ENCODE measurements around the gene RXFP4. TPM values are rescaled to one million over a fixed set of nuclear protein-coding genes. Genes with fewer than 3 reads are reported as not detected.

Gene RXFP4
- total and polyA plus RNA-seq, 2 of the 13 experiments (the other 11 are each of a cell fraction or from before 2014, with no cell fraction given) = 0.38 to 1.4 TPM

- WGBS (ENCODE audit: low lambda C conversion rate) = 97% methylated on average over 19 of the region's 27 CpGs
- H3K27ac ChIP-seq (ENCODE audit: extremely low read length, insufficient read depth, low read length) = no peak overlapping the region
- in situ Hi-C loops (cut with HindIII; ENCODE audit: extremely low pct_ligation_motif_present, low pct_unique_long_range_greater_than_20kb) (no loop called here), intact Hi-C loops (cut with micrococcal nuclease; ENCODE audit: unreplicated experiment) (no loop called here)
- no peak overlapping the region for H3K4me3 ChIP-seq (replicated peaks in 1 of 3; ENCODE audit: insufficient read depth in 1 of 3, low read depth in 2 of 3, low read length in 3 of 3)
- no peak for DNase-seq (ENCODE audit: low spot score)
- no TSS peak for BruUV-seq (replicated peaks)
- H3K36me3 ChIP-seq (replicated peaks in 1 of 2; ENCODE audit: control insufficient read depth in 1 of 2, insufficient read depth in 2 of 2, low read length in 2 of 2) = peaks cover 30 to 63% of the 10 kb centered on the region in 2 experiments
- peaks cover 11% of the 10 kb centered on the region for H3K4me1 ChIP-seq (ENCODE audit: insufficient read depth, low read length)
- H3K9ac ChIP-seq (ENCODE audit: insufficient read depth, low read depth, low read length) = no peak overlapping the region
- H3K9me3 ChIP-seq (ENCODE audit: low read length) = no peaks in the 10 kb centered on the region
- CTCF ChIA-PET (ENCODE audit: low intra/inter-chr PET ratio, low total read pairs) = no interaction called here
- H3K27me3 ChIP-seq (ENCODE audit: control insufficient read depth in 1 of 2, insufficient read depth in 2 of 2, low read length in 2 of 2) = no peaks in the 10 kb centered on the region
- POLR2A ChIA-PET = no interaction called here
- TF ChIP-seq, protein P1, sequence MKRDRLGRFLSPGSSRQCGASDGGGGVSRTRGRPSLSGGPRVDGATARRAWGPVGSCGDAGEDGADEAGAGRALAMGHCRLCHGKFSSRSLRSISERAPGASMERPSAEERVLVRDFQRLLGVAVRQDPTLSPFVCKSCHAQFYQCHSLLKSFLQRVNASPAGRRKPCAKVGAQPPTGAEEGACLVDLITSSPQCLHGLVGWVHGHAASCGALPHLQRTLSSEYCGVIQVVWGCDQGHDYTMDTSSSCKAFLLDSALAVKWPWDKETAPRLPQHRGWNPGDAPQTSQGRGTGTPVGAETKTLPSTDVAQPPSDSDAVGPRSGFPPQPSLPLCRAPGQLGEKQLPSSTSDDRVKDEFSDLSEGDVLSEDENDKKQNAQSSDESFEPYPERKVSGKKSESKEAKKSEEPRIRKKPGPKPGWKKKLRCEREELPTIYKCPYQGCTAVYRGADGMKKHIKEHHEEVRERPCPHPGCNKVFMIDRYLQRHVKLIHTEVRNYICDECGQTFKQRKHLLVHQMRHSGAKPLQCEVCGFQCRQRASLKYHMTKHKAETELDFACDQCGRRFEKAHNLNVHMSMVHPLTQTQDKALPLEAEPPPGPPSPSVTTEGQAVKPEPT (CRISPR knock-in tag; IDR thresholded peaks at IDR 0.05; ENCODE audit: low read depth) = no peak
- TF ChIP-seq RBFOX2 (IDR thresholded peaks at IDR 0.05; ENCODE audit: low read depth, low read length) (0 out of 2 replicates have a peak, but pooled peaks have one; percentile 37), FOXA3 (CRISPR knock-in tag; IDR thresholded peaks at IDR 0.05) (no peak), AGO2 (optimal IDR thresholded peaks at IDR 0.05; ENCODE audit: low read depth, low read length) (peak; percentile 68), ATF7 (IDR thresholded peaks at IDR 0.05) (no peak), ATF7 (CRISPR knock-in tag; IDR thresholded peaks at IDR 0.05) (no peak)
- no peak overlapping the region for H2AFZ ChIP-seq (ENCODE audit: low read length)
- H3K4me2 ChIP-seq (ENCODE audit: low read depth, low read length) = no peak overlapping the region
- no peak for ATAC-seq
- peaks cover 2% of the 10 kb centered on the region for H3K79me2 ChIP-seq (ENCODE audit: insufficient read depth, low read length)
- no peak for FAIRE-seq
- H4K20me1 ChIP-seq (ENCODE audit: insufficient read depth, low read length) = no peaks in the 10 kb centered on the region
Measured at GRCh38 chr1:155950829-155951228, 9.4 kb downstream of the RXFP4 start.

DNA sequence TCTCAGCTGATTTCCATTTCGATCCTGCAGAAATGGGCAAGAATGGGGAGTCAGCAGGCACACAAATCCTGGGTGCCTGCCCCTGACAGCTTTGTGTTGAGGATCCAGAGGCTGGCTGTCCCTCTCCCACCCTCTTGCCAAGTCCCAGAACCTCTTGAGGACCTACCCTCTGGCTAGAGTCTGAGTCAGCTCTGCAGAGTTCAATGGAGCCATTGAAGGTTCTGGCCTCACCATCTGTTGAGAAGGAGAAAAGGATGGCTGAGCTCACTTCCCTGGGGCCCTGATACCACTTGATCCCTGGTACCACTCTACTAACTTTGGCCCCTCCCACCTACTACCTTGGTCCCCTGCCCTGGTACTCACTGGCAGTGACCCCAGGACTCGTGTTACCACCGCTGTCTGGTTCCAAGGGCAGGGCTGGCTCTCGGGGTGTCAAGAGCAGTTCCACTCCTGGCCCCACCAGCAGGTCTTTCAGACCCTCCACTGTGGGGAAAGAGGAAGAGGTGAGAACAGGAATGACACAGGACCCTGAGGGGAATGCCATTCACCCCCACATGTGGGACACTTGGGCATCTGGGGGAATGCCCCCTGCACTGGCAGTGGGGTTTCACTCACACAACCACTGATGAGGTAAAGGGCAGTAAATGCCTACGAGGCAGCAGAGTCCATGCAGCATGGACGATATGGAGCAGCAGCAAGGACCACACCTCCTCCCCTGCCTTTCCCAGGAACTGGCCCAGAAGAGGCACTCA, 10.5 kb downstream of the RXFP4 start:
- CTCF ChIA-PET (ENCODE audit: low intra/inter-chr PET ratio, low total read pairs) = no interaction called here
- H2AFZ ChIP-seq (ENCODE audit: low read length) = no peak overlapping the region
- in situ Hi-C loops (cut with HindIII; ENCODE audit: extremely low pct_ligation_motif_present, low pct_unique_long_range_greater_than_20kb) (no loop called here), intact Hi-C loops (cut with micrococcal nuclease; ENCODE audit: unreplicated experiment) (no loop called here)
- FAIRE-seq (no peak), DNase-seq (ENCODE audit: low spot score) (no peak), ATAC-seq (no peak)
- no peaks in the 10 kb centered on the region for H4K20me1 ChIP-seq (ENCODE audit: insufficient read depth, low read length)
- H3K4me3 ChIP-seq (replicated peaks in 1 of 3; ENCODE audit: insufficient read depth in 1 of 3, low read depth in 2 of 3, low read length in 3 of 3) = no peak overlapping the region
- no TSS peak for BruUV-seq (replicated peaks)
- H3K36me3 ChIP-seq (replicated peaks in 1 of 2; ENCODE audit: control insufficient read depth in 1 of 2, insufficient read depth in 2 of 2, low read length in 2 of 2) = peaks cover 30 to 64% of the 10 kb centered on the region in 2 experiments
- H3K4me2 ChIP-seq (ENCODE audit: low read depth, low read length) = no peak overlapping the region
- no peaks in the 10 kb centered on the region for H3K9me3 ChIP-seq (ENCODE audit: low read length)
- no peaks in the 10 kb centered on the region for H3K27me3 ChIP-seq (ENCODE audit: control insufficient read depth in 1 of 2, insufficient read depth in 2 of 2, low read length in 2 of 2)
- H3K27ac ChIP-seq (ENCODE audit: extremely low read length, insufficient read depth, low read length) = no peak overlapping the region
- POLR2A ChIA-PET = interaction anchor here (1.1 kb wide), 1 partner anchor 11 kb away, joined by 3 read pairs; no protein-coding TSS in a partner anchor
- no peaks in the 10 kb centered on the region for H3K79me2 ChIP-seq (ENCODE audit: insufficient read depth, low read length)
- H3K4me1 ChIP-seq (ENCODE audit: insufficient read depth, low read length) = no peaks in the 10 kb centered on the region
- no peak overlapping the region for H3K9ac ChIP-seq (ENCODE audit: insufficient read depth, low read depth, low read length)
- 100% methylated on average over 6 of the region's 6 CpGs for WGBS (ENCODE audit: low lambda C conversion rate)
- TF ChIP-seq ZKSCAN5 (CRISPR knock-in tag; IDR thresholded peaks at IDR 0.05) = no peak
- no peak for TF ChIP-seq ZNF367 (CRISPR knock-in tag; IDR thresholded peaks at IDR 0.05; ENCODE audit: borderline replicate concordance)
- TF ChIP-seq ZBTB34 (CRISPR knock-in tag; IDR thresholded peaks at IDR 0.05) = no peak
- no peak for TF ChIP-seq ZNF737 (CRISPR knock-in tag; IDR thresholded peaks at IDR 0.05; ENCODE audit: borderline replicate concordance)
- TF ChIP-seq MBD4 (IDR thresholded peaks at IDR 0.05; ENCODE audit: borderline replicate concordance, low read length) = no peak
- TF ChIP-seq BCL6 (CRISPR knock-in tag; IDR thresholded peaks at IDR 0.05) = no peak
- TF ChIP-seq ZNF354B (CRISPR knock-in tag; IDR thresholded peaks at IDR 0.05) = no peak
- TF ChIP-seq, protein P2, sequence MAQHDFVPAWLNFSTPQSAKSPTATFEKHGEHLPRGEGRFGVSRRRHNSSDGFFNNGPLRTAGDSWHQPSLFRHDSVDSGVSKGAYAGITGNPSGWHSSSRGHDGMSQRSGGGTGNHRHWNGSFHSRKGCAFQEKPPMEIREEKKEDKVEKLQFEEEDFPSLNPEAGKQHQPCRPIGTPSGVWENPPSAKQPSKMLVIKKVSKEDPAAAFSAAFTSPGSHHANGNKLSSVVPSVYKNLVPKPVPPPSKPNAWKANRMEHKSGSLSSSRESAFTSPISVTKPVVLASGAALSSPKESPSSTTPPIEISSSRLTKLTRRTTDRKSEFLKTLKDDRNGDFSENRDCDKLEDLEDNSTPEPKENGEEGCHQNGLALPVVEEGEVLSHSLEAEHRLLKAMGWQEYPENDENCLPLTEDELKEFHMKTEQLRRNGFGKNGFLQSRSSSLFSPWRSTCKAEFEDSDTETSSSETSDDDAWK (CRISPR knock-in tag; IDR thresholded peaks at IDR 0.05) = no peak
- no peak for TF ChIP-seq SYNCRIP (IDR thresholded peaks at IDR 0.05; ENCODE audit: insufficient read depth, low read depth, low read length)

Measured in HepG2 (cell line).